ENCODE measurements around the gene FREM1. TPM values are rescaled to one million over a fixed set of nuclear protein-coding genes. Genes with fewer than 3 reads are reported as not detected.

Gene FREM1
- total RNA-seq, 1 experiment from 2014 or later, result 0.17 TPM

GRCh38 chr9:14868772-14869583, 41.2 kb downstream of the FREM1 start:
- no peak for TF ChIP-seq EZH2 (IDR thresholded peaks at IDR 0.05; ENCODE audit: low read depth)
- no peak for TF ChIP-seq CTCF (conservative IDR thresholded peaks at IDR 0.05)
- Histone ChIP-seq H2AFZ (no peak overlapping the region), H3K9me3 (ENCODE audit: insufficient read depth, low read depth) (no peaks in the 10 kb centered on the region), H3F3A (ENCODE audit: insufficient read depth, low read depth) (no peaks in the 10 kb centered on the region), H3K27me3 (ENCODE audit: insufficient read depth, low read depth) (no peaks in the 10 kb centered on the region), H3K27ac (no peak overlapping the region), H3K4me1 (replicated peaks; ENCODE audit: insufficient read depth) (no peaks in the 10 kb centered on the region), H3K79me2 (ENCODE audit: low read depth) (no peaks in the 10 kb centered on the region), H3K36me3 (ENCODE audit: low read depth) (no peaks in the 10 kb centered on the region), H3K4me2 (no peak overlapping the region), H3K4me3 (no peak overlapping the region), H3K9me2 (ENCODE audit: insufficient read depth) (no peaks in the 10 kb centered on the region), H4K20me1 (ENCODE audit: insufficient read depth) (no peaks in the 10 kb centered on the region)
- DNase-seq, result no peak
- CTCF ChIA-PET, result no interaction called here
- POLR2A ChIA-PET (ENCODE audit: unreplicated experiment), result no interaction called here
- no TSS peak for BruUV-seq (replicated peaks)
- intact Hi-C loops (cut with micrococcal nuclease; ENCODE audit: unreplicated experiment), result no loop called here

GRCh38 chr9:14868418-14868771, 41.8 kb downstream of the FREM1 start:
- intact Hi-C loops (cut with micrococcal nuclease; ENCODE audit: unreplicated experiment), result no loop called here
- no TSS peak for BruUV-seq (replicated peaks)
- H3K79me2 ChIP-seq (ENCODE audit: low read depth), result no peaks in the 10 kb centered on the region
- no peaks in the 10 kb centered on the region for H3K36me3 ChIP-seq (ENCODE audit: low read depth)
- no peaks in the 10 kb centered on the region for H3K9me2 ChIP-seq (ENCODE audit: insufficient read depth)
- no peak overlapping the region for H3K4me3 ChIP-seq
- H2AFZ ChIP-seq, result no peak overlapping the region
- no peaks in the 10 kb centered on the region for H4K20me1 ChIP-seq (ENCODE audit: insufficient read depth)
- H3K27me3 ChIP-seq (ENCODE audit: insufficient read depth, low read depth), result no peaks in the 10 kb centered on the region
- H3K4me2 ChIP-seq, result no peak overlapping the region
- no peak for DNase-seq
- ChIA-PET CTCF (no interaction called here), POLR2A (ENCODE audit: unreplicated experiment) (no interaction called here)
- no peak for TF ChIP-seq EZH2 (IDR thresholded peaks at IDR 0.05; ENCODE audit: low read depth)
- H3F3A ChIP-seq (ENCODE audit: insufficient read depth, low read depth), result no peaks in the 10 kb centered on the region
- no peak overlapping the region for H3K27ac ChIP-seq
- no peaks in the 10 kb centered on the region for H3K4me1 ChIP-seq (replicated peaks; ENCODE audit: insufficient read depth)
- H3K9me3 ChIP-seq (ENCODE audit: insufficient read depth, low read depth), result no peaks in the 10 kb centered on the region

- no TSS peak for BruUV-seq (replicated peaks)
- no peaks in the 10 kb centered on the region for H3K36me3 ChIP-seq (ENCODE audit: low read depth)
- no peak overlapping the region for H3K4me3 ChIP-seq
- H3K79me2 ChIP-seq (ENCODE audit: low read depth), result no peaks in the 10 kb centered on the region
- H3K9me2 ChIP-seq (ENCODE audit: insufficient read depth), result no peaks in the 10 kb centered on the region
- ChIA-PET POLR2A (ENCODE audit: unreplicated experiment) (no interaction called here), CTCF (no interaction called here)
- no peak overlapping the region for H2AFZ ChIP-seq
- intact Hi-C loops (cut with micrococcal nuclease; ENCODE audit: unreplicated experiment), result no loop called here
- H3K27me3 ChIP-seq (ENCODE audit: insufficient read depth, low read depth), result no peaks in the 10 kb centered on the region
- H3K9me3 ChIP-seq (ENCODE audit: insufficient read depth, low read depth), result no peaks in the 10 kb centered on the region
- no peak overlapping the region for H3K27ac ChIP-seq
- no peaks in the 10 kb centered on the region for H3F3A ChIP-seq (ENCODE audit: insufficient read depth, low read depth)
- H4K20me1 ChIP-seq (ENCODE audit: insufficient read depth), result no peaks in the 10 kb centered on the region
- no peaks in the 10 kb centered on the region for H3K4me1 ChIP-seq (replicated peaks; ENCODE audit: insufficient read depth)
- H3K4me2 ChIP-seq, result no peak overlapping the region
- DNase-seq, result no peak
- no peak for TF ChIP-seq CTCF (conservative IDR thresholded peaks at IDR 0.05)
- no peak for TF ChIP-seq EZH2 (IDR thresholded peaks at IDR 0.05; ENCODE audit: low read depth)
These were observed 44.0 kb downstream of the FREM1 start for GRCh38 chr9:14866200-14866749.
